NCI-H774 (cell line): ENCODE data around the gene CDK9.
"Not testable (repeated sequence)": the region's sequence is repeated elsewhere in the genome, so short reads cannot be mapped to it uniquely, and the experiment has no call there.

Experiments used
- DNase-seq: peaks from one replicate; lab custom pipeline; 2025; lab: John Stamatoyannopoulos, UW

The CDK9 gene

DNA sequence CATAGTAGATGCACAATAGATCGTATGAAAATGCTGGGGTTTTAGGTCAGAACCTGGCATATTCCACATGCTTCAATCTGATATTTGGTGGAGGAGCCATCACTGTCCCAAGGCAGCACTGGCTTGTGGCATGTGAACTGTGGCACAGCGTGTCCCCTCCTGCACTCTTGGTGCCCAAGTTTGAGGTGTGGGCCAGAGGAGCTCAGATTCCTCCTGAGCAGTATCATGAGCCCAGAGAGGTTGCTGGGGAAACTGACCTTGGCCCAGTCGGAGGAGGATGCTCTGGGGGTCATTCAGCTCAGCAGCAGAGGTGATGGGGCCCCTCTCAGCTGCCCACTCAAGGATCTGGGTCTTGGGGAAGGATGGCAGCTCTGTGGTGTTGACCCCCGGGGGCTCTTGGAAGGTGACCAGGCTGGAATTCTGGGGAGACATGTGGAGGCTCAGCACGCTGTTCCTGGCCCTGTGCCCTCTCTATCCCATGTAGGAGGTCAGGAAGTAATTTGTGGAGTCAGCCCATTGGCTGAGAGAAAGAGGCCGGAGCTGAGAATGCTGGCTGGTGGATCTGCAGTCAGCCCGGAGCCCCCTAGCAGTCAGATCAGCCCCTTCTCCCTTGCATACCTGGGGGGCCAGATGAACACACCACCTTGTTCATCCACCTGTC lies 40.5 kb downstream of the CDK9 start:
- DNase-seq, result no peak

DNA sequence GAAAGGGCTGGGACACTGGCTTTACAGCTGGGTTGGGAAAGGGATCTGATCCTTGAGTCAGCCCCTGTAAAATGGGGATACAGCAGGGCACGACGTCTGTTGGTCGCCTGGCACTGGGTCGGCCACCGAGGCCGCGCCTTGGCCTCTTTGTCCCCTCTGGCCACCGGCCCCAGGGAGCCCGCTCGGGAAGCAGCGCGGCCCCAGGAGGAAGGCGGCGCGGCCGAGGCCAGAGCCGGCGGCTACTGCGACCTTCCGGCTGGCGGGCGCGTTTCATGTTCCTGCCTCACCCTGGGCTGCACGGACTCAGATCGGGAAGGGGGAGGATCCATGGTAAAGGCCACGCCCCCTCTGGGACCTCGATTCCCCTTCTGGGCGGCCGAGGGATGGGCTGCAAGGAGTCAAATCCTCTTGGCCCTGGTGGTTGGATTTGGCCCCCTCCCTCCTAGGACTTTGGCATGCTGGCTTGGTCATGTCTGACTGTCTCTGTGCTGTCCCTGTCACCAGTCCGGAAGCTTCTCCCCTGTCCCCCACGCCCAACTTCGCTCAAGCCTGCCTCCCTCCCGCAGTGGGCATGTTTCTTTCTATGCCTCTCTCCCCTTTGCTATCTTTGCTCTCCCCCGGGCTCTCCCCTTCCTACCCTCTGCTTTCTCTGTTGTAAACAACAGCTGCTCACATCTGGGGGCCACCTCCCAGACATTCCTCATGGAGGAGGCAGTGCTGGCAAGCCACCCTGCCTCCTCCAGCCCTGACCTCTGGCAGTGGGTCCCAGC lies 42.6 kb downstream of the CDK9 start:
- peak; percentile 60 for DNase-seq

DNA sequence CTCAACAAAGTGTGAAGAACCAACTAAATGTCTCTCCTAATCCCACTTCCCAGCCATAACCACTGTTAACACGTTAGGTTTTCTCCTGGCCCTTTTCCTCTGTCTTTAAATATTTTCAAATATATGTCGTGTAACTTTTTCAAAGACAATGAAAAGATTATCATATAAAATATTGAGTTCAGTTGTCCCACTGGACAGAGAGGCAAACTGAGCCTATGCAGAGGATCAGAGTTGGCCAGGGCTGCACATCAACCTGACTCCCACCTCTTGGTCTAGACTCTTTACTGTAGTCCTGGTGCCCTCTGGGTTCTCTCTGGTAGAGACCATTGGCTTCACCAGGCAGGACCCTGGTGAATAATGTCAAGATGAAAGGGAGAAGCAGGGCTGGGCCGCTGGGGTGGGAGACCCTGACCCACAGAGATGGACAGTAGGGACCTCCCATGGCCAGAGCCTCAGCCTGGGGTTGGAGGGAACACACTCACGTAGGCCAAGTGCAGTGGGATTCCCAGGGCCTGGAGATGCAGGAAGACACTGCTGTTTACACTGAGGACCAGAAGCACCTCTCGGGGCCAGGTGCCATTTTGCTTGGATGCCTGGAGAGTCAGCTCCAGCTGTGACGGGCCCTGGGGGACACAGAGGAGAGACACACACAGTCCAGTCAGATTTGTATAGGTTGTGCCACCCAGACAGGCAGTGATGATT lies 43.5 kb downstream of the CDK9 start:
- no peak for DNase-seq

DNA sequence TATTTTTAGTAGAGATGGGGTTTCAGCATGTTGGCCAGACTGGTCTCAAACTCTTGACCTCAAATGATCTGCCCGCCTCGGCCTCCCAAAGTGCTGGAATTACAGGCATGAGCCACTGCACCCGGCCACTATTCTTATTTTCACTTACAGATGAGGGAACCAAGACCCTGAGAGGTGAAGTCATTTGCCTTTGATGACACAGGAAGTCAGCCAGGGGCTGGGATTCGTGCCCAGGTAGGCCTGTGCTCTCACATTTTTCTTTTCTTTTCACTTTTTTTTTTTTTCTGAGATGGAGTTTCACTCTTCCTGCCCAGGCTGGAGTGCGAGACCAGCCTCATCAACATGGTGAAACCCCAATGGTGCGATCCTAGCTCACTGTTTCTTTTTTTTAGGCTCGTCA lies 46.4 kb downstream of the CDK9 start:
- no peak for DNase-seq

- DNase-seq, result no peak
These were observed 47.7 kb downstream of the CDK9 start for GRCh38 chr9:127833555-127833954.

DNA sequence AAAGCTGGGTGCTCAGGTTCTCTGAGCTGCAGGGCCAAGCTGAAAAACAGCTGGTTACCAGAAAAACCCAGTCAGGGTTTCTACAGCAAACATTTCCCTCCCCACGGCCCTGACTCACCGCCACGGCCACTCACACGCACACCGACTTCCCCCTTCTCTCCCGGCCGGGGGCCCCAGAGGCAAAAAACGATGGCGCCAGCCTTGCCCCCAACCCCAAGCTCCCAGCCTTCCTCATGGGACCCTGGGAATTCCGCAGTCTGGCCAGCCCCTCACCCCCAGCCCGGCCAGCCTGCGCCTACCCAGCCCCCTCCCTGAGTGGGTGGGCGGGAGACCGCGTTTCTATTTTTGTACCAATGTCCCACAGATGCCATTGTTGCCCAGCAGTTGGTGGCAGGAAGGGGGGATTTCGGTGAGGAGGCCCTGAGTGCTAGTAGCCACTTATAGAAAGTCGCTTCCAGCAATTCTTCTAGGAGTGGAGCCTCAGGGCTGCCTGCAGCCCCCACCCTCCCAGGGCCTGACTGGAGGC lies 50.2 kb downstream of the CDK9 start:
- DNase-seq, result no peak

DNA sequence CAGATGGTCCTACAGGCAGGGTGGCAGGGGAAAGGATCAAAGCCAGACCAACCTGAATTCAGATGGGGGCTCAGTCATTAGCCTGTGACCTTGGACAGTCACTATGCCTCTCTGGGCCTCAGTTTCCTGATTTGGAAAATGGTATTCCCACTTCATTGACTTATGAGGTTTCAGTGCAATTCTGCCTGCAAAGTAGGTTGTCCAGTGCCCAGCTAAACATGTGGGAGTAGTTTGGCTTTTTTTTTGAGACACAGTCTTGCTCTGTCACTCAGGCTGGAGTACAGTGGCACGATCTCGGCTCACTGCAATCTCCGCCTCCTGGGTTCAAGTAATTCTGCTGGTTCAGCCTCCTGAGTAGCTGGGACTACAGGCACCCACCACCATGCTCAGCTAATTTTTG lies 50.7 kb downstream of the CDK9 start:
- not testable (repeated sequence) for DNase-seq

GRCh38 chr9:127837346-127837745 lies 51.5 kb downstream of the CDK9 start:
- DNase-seq, result no peak

DNA sequence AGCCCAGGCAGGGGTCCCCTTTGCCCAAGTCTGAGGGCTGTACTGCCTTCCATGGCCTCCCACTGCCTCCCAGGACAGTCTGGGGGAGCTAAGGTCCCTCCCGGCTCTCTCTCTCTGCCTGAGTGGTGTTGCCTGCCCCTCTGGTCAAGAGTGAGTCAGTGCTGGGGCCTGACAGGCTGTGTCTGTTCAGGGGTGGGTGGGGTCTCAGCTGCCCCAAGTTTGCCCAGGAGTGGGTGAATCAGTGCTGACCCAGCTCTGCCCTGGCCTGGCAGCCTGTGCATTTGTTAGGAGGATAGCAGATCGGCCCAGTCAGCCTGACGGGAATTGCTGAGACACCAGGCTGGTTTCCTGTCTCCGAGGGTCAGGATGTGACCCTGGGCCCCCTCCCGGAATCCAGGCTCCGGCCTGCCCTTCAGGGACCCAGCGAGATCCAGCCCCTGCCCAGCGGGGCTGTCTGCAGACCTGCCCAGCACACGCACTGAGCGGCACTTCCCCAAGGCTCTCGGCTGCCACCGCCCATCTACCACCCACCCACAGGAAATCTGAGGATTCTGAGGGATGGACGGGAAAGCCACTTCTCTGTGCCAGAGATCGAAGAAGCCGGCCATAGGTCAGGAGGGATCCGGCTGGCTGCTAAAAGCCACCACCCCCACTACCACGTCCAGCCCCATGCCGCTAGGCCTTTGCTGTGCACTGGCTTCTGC lies 52.7 kb downstream of the CDK9 start:
- DNase-seq, result no peak
